Mesenchymal stem cell (in vitro differentiated cells and primary cell): Measurements from ENCODE around the gene DNAH5.

ENCODE experiments used
- DNase-seq: peaks from one replicate; pipeline ENCODE4 v3.0.0-alpha.2; 2013
- H2AFZ ChIP-seq: one replicate; pipeline ENCODE4 v1.6.1; 2013; ENCODE audit warnings: low read depth, mild to moderate bottlenecking, control low read depth, inconsistent platforms, low read length, moderate library complexity
- H2AK5ac ChIP-seq: 2 replicates; pipeline ENCODE4 v1.6.1; 2013; ENCODE audit warnings: low read length, moderate library complexity, mild to moderate bottlenecking, inconsistent platforms; ENCODE audit not compliant: severe bottlenecking
- H2BK120ac ChIP-seq: one replicate; pipeline ENCODE4 v1.6.1; 2013; ENCODE audit warnings: low read depth, mild to moderate bottlenecking, inconsistent platforms, low read length, moderate library complexity
- H2BK12ac ChIP-seq, 2 experiments: one replicate each; pipeline ENCODE4 v1.6.1; 2013; ENCODE audit warnings: inconsistent platforms in 2 of 2, low read length in 2 of 2, mild to moderate bottlenecking in 2 of 2, moderate library complexity in 2 of 2, control low read depth in 1 of 2
- H2BK15ac ChIP-seq: one replicate; pipeline ENCODE4 v1.6.1; 2013; ENCODE audit warnings: mild to moderate bottlenecking, low read depth, inconsistent platforms; ENCODE audit not compliant: poor library complexity, severe bottlenecking
- H2BK5ac ChIP-seq: 2 replicates; pipeline ENCODE4 v1.6.1; 2013; ENCODE audit warnings: low read depth, mild to moderate bottlenecking, low read length, control low read depth, inconsistent platforms; ENCODE audit not compliant: poor library complexity, severe bottlenecking
- H3K14ac ChIP-seq, 2 experiments: one replicate each; pipeline ENCODE4 v1.6.1; 2013; ENCODE audit warnings: inconsistent platforms in 2 of 2, low read length in 2 of 2, control low read depth in 1 of 2, mild to moderate bottlenecking in 1 of 2, moderate library complexity in 1 of 2
- H3K18ac ChIP-seq, 2 experiments: one replicate each; pipeline ENCODE4 v1.6.1; 2013; ENCODE audit warnings: inconsistent platforms in 2 of 2, low read length in 2 of 2, control low read depth in 1 of 2, low read depth in 1 of 2, mild to moderate bottlenecking in 1 of 2
- H3K23ac ChIP-seq, 2 experiments: one replicate each; pipeline ENCODE4 v1.6.1; 2013; ENCODE audit warnings: inconsistent platforms in 2 of 2, low read length in 2 of 2, mild to moderate bottlenecking in 2 of 2, moderate library complexity in 2 of 2, control low read depth in 1 of 2
- H3K27ac ChIP-seq: 2 replicates; pipeline ENCODE4 v1.5.1; 2013; ENCODE audit warnings: mild to moderate bottlenecking, moderate library complexity, low read length, control low read depth, inconsistent platforms; ENCODE audit not compliant: poor library complexity, severe bottlenecking
- H3K27me3 ChIP-seq, 2 experiments: 2 replicates each; pipeline versions ENCODE4 v1.6.1 to v1.7.0; 2013; ENCODE audit warnings: low read length in 2 of 2, mild to moderate bottlenecking in 2 of 2, moderate library complexity in 2 of 2, control low read depth in 1 of 2, inconsistent platforms in 1 of 2; ENCODE audit not compliant: control insufficient read depth in 1 of 2, insufficient read depth in 1 of 2
- H3K36me3 ChIP-seq, 2 experiments: 2 replicates each; pipeline versions ENCODE4 v1.6.1 to v1.7.0; 2013; ENCODE audit warnings: low read length in 2 of 2, control low read depth in 1 of 2, inconsistent platforms in 1 of 2, low read depth in 1 of 2, mild to moderate bottlenecking in 1 of 2; ENCODE audit not compliant: insufficient read depth in 2 of 2, control insufficient read depth in 1 of 2
- H3K4ac ChIP-seq, 2 experiments: one replicate each; pipeline ENCODE4 v1.6.1; 2013; ENCODE audit warnings: inconsistent platforms in 2 of 2, low read length in 2 of 2, mild to moderate bottlenecking in 2 of 2, moderate library complexity in 2 of 2, control low read depth in 1 of 2, low read depth in 1 of 2
- H3K4me1 ChIP-seq: 2 replicates; pipeline ENCODE4 v1.6.1; 2013; ENCODE audit warnings: low read depth, low read length, control low read depth; ENCODE audit not compliant: control insufficient read depth, insufficient read depth
- H3K4me2 ChIP-seq: 2 replicates; pipeline ENCODE4 v1.6.1; 2013; ENCODE audit warnings: low read length, mild to moderate bottlenecking, inconsistent platforms; ENCODE audit not compliant: poor library complexity, severe bottlenecking
- H3K4me3 ChIP-seq, 2 experiments: 2 replicates each; pipeline versions ENCODE4 v1.5.1 to v1.7.0; 2013; ENCODE audit warnings: low read length in 2 of 2, mild to moderate bottlenecking in 2 of 2, control low read depth in 1 of 2, low read depth in 1 of 2; ENCODE audit not compliant: insufficient read depth in 1 of 2
- H3K79me1 ChIP-seq: replicated peaks from 2 replicates; pipeline ENCODE4 v1.6.1; 2013; ENCODE audit warnings: mild to moderate bottlenecking, control low read depth, low read length, inconsistent platforms; ENCODE audit not compliant: poor library complexity, severe bottlenecking
- H3K9ac ChIP-seq: 2 replicates; pipeline ENCODE4 v1.7.0; 2013; ENCODE audit warnings: mild to moderate bottlenecking, low read length, moderate library complexity
- H3K9me3 ChIP-seq: 2 replicates; pipeline ENCODE4 v1.7.0; 2013; ENCODE audit warnings: mild to moderate bottlenecking, low read length; ENCODE audit not compliant: control insufficient read depth
- H4K8ac ChIP-seq: one replicate; pipeline ENCODE4 v1.6.1; 2013; ENCODE audit warnings: inconsistent platforms, mild to moderate bottlenecking, low read length, moderate library complexity
- H4K91ac ChIP-seq: one replicate; pipeline ENCODE4 v1.6.1; 2013; ENCODE audit warnings: mild to moderate bottlenecking, low read length, inconsistent platforms
- WGBS: methylation state at CpG from one replicate; pipeline ENCODE4 v1.1.7; 2013; ENCODE audit warnings: mixed read lengths; 5-methylcytosine and 5-hydroxymethylcytosine counted together

DNAH5 gene

GRCh38 chr5:13932561-13932960 is 11.9 kb downstream of the DNAH5 start:
- Histone ChIP-seq H2AFZ (no peak overlapping the region), H3K9me3 (peaks cover 12% of the 10 kb centered on the region), H3K27ac (no peak overlapping the region), H3K9ac (no peak overlapping the region), H4K91ac (no peak overlapping the region), H3K79me1 (no peaks in the 10 kb centered on the region), H3K18ac (no peak overlapping the region), H3K4me1 (no peaks in the 10 kb centered on the region), H3K4ac (no peak overlapping the region), H3K27me3 (peaks cover 0 to 4% of the 10 kb centered on the region in 2 experiments), H3K36me3 (no peaks in the 10 kb centered on the region), H3K4me3 (no peak overlapping the region), H2BK5ac (no peak overlapping the region), H2BK12ac (no peak overlapping the region), H3K4me2 (no peak overlapping the region), H2BK120ac (no peak overlapping the region), H4K8ac (no peak overlapping the region), H2AK5ac (no peak overlapping the region), H3K14ac (no peak overlapping the region), H3K23ac (no peak overlapping the region), H2BK15ac (no peak overlapping the region)
- WGBS, result 77% methylated on average over 3 of the region's 3 CpGs
- DNase-seq, result no peak

- H3K36me3 ChIP-seq, result no peaks in the 10 kb centered on the region
- H2BK15ac ChIP-seq, result no peak overlapping the region
- no peaks in the 10 kb centered on the region for H3K4me1 ChIP-seq
- no peak overlapping the region for H3K14ac ChIP-seq
- no peak overlapping the region for H2BK120ac ChIP-seq
- H3K4me3 ChIP-seq, result no peak overlapping the region
- H3K9me3 ChIP-seq, result peaks cover 12% of the 10 kb centered on the region
- H4K91ac ChIP-seq, result no peak overlapping the region
- no peak overlapping the region for H3K18ac ChIP-seq
- no peaks in the 10 kb centered on the region for H3K79me1 ChIP-seq
- no peak overlapping the region for H3K23ac ChIP-seq
- no peak overlapping the region for H2BK5ac ChIP-seq
- H2AFZ ChIP-seq, result no peak overlapping the region
- DNase-seq, result no peak
- H3K4ac ChIP-seq, result no peak overlapping the region
- H2AK5ac ChIP-seq, result no peak overlapping the region
- no peak overlapping the region for H3K4me2 ChIP-seq
- H4K8ac ChIP-seq, result no peak overlapping the region
- peaks cover 0 to 4% of the 10 kb centered on the region in 2 experiments for H3K27me3 ChIP-seq
- H3K9ac ChIP-seq, result no peak overlapping the region
- H3K27ac ChIP-seq, result no peak overlapping the region
- H2BK12ac ChIP-seq, result no peak overlapping the region
Measured at GRCh38 chr5:13932011-13932410, 12.5 kb downstream of the DNAH5 start.

GRCh38 chr5:13930541-13931171 is 13.8 kb downstream of the DNAH5 start:
- Histone ChIP-seq H3K79me1 (no peaks in the 10 kb centered on the region), H3K14ac (no peak overlapping the region), H3K27me3 (peaks cover 0 to 1% of the 10 kb centered on the region in 2 experiments), H3K4ac (no peak overlapping the region), H3K27ac (no peak overlapping the region), H2AK5ac (no peak overlapping the region), H3K9ac (no peak overlapping the region), H4K91ac (no peak overlapping the region), H3K4me3 (no peak overlapping the region), H3K18ac (no peak overlapping the region), H3K4me2 (no peak overlapping the region), H2BK12ac (no peak overlapping the region), H2BK15ac (no peak overlapping the region), H2AFZ (no peak overlapping the region), H3K36me3 (no peaks in the 10 kb centered on the region), H3K4me1 (no peaks in the 10 kb centered on the region), H4K8ac (no peak overlapping the region), H3K23ac (no peak overlapping the region), H3K9me3 (peaks cover 12% of the 10 kb centered on the region), H2BK120ac (no peak overlapping the region), H2BK5ac (no peak overlapping the region)
- WGBS, result 76% methylated on average over 8 of the region's 8 CpGs
- DNase-seq, result no peak

GRCh38 chr5:13926731-13927130 is 17.8 kb downstream of the DNAH5 start:
- no peak overlapping the region for H3K4me3 ChIP-seq
- H3K9ac ChIP-seq, result no peak overlapping the region
- no peak overlapping the region for H3K18ac ChIP-seq
- H3K79me1 ChIP-seq, result no peaks in the 10 kb centered on the region
- H3K27me3 ChIP-seq, result no peaks in the 10 kb centered on the region
- H2AFZ ChIP-seq, result no peak overlapping the region
- H2BK120ac ChIP-seq, result no peak overlapping the region
- H3K14ac ChIP-seq, result no peak overlapping the region
- no peak overlapping the region for H4K91ac ChIP-seq
- H3K23ac ChIP-seq, result no peak overlapping the region
- H3K4ac ChIP-seq, result no peak overlapping the region
- peaks cover 3% of the 10 kb centered on the region for H3K4me1 ChIP-seq
- no peak overlapping the region for H2BK5ac ChIP-seq
- no peak overlapping the region for H3K27ac ChIP-seq
- H3K36me3 ChIP-seq, result no peaks in the 10 kb centered on the region
- 100% methylated on average over 3 of the region's 4 CpGs for WGBS
- H4K8ac ChIP-seq, result no peak overlapping the region
- no peak for DNase-seq
- H3K9me3 ChIP-seq, result no peaks in the 10 kb centered on the region
- no peak overlapping the region for H2BK15ac ChIP-seq
- no peak overlapping the region for H2BK12ac ChIP-seq
- H2AK5ac ChIP-seq, result no peak overlapping the region
- no peak overlapping the region for H3K4me2 ChIP-seq
